HL-60 (cell line): Measurements from ENCODE around the gene VAV2.

Experiments
- TF ChIP-seq, protein P1 (sequence below): IDR thresholded peaks from 2 replicates; pipeline ENCODE4 v1.6.1; 2012; ENCODE audit warnings: low read depth; ENCODE audit not compliant: insufficient replicate concordance
- TF ChIP-seq, protein P2 (sequence below): IDR thresholded peaks from one replicate; pipeline ENCODE4 v1.5.1; 2011; ENCODE audit warnings: low read length, control low read depth, inconsistent platforms; ENCODE audit not compliant: insufficient read depth

DNA sequence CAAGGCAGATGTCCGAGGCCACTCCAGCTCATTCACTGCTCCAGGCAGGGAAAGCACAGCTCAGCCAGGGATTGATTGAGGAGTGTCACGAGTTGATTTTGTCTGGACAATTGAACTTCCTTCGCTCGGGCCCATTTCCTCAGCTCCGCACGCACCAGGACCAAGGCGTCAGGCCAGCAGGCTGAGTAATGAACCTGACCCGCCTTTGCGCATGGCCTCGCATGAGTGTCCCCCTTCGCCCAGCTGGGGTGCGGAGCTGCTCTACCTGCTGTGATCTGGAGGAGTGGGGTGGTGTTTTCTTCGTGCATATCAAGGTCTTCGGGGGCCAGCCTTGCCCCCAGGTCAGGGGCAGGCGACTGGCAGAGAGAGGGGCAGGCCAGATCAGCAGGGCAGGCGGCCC is 44.0 kb downstream of the VAV2 start:
- TF ChIP-seq, protein P1, sequence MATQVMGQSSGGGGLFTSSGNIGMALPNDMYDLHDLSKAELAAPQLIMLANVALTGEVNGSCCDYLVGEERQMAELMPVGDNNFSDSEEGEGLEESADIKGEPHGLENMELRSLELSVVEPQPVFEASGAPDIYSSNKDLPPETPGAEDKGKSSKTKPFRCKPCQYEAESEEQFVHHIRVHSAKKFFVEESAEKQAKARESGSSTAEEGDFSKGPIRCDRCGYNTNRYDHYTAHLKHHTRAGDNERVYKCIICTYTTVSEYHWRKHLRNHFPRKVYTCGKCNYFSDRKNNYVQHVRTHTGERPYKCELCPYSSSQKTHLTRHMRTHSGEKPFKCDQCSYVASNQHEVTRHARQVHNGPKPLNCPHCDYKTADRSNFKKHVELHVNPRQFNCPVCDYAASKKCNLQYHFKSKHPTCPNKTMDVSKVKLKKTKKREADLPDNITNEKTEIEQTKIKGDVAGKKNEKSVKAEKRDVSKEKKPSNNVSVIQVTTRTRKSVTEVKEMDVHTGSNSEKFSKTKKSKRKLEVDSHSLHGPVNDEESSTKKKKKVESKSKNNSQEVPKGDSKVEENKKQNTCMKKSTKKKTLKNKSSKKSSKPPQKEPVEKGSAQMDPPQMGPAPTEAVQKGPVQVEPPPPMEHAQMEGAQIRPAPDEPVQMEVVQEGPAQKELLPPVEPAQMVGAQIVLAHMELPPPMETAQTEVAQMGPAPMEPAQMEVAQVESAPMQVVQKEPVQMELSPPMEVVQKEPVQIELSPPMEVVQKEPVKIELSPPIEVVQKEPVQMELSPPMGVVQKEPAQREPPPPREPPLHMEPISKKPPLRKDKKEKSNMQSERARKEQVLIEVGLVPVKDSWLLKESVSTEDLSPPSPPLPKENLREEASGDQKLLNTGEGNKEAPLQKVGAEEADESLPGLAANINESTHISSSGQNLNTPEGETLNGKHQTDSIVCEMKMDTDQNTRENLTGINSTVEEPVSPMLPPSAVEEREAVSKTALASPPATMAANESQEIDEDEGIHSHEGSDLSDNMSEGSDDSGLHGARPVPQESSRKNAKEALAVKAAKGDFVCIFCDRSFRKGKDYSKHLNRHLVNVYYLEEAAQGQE: no peak
- TF ChIP-seq, protein P2, sequence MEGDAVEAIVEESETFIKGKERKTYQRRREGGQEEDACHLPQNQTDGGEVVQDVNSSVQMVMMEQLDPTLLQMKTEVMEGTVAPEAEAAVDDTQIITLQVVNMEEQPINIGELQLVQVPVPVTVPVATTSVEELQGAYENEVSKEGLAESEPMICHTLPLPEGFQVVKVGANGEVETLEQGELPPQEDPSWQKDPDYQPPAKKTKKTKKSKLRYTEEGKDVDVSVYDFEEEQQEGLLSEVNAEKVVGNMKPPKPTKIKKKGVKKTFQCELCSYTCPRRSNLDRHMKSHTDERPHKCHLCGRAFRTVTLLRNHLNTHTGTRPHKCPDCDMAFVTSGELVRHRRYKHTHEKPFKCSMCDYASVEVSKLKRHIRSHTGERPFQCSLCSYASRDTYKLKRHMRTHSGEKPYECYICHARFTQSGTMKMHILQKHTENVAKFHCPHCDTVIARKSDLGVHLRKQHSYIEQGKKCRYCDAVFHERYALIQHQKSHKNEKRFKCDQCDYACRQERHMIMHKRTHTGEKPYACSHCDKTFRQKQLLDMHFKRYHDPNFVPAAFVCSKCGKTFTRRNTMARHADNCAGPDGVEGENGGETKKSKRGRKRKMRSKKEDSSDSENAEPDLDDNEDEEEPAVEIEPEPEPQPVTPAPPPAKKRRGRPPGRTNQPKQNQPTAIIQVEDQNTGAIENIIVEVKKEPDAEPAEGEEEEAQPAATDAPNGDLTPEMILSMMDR: no peak
